Neural crest cell (in vitro differentiated cells): ENCODE data around the gene PNMT. TPM values are rescaled to one million over a fixed set of nuclear protein-coding genes. Genes with fewer than 3 reads are reported as not detected.
A peak's percentile ranks its signal among the peaks of the same experiment; 100 is the strongest.

Source experiments
- DNase-seq: peaks from one replicate; pipeline ENCODE4 v3.0.0; 2021; ENCODE audit warnings: low read depth, mixed read lengths, low spot score
- H3K27ac Mint-ChIP-seq: one replicate; pipeline ENCODE4 v1.8.0; 2021; ENCODE audit warnings: mild to moderate bottlenecking, mixed read lengths; ENCODE audit not compliant: unreplicated experiment
- H3K27me3 Mint-ChIP-seq: 2 replicates; pipeline ENCODE4 v1.8.0; 2021; ENCODE audit warnings: low read depth, mild to moderate bottlenecking, mixed read lengths
- H3K36me3 Mint-ChIP-seq: 2 replicates; pipeline ENCODE4 v1.8.0; 2021; ENCODE audit warnings: low read depth, mild to moderate bottlenecking, mixed read lengths
- H3K4me1 Mint-ChIP-seq: 2 replicates; pipeline ENCODE4 v1.8.0; 2021; ENCODE audit warnings: mixed read lengths
- H3K4me3 Mint-ChIP-seq: one replicate; pipeline ENCODE4 v1.8.0; 2021; ENCODE audit warnings: mild to moderate bottlenecking, mixed read lengths
- H3K9me3 Mint-ChIP-seq: 2 replicates; pipeline ENCODE4 v1.8.0; 2021; ENCODE audit warnings: mixed read lengths
- CTCF ChIP-seq: fragments of 200-600 bp; sonication (generic); conservative IDR thresholded peaks from 2 replicates; pipeline ENCODE4 v1.5.0; 2021; ENCODE audit warnings: antibody characterized with exemption, mild to moderate bottlenecking
- total RNA-seq: library from RNA; stranded (reverse); gene quantifications from 2 replicates; pipeline ENCODE4 v1.2.1, GENCODE V29; 2021

The PNMT gene
- total RNA-seq, 1 donor from 2014 or later = 0.84 TPM

- DNase-seq = no peak
- Mint-ChIP-seq H3K4me3 (no peak overlapping the region), H3K9me3 (no peaks in the 10 kb centered on the region), H3K27ac (no peak overlapping the region), H3K27me3 (peaks cover 57% of the 10 kb centered on the region), H3K36me3 (no peaks in the 10 kb centered on the region), H3K4me1 (peaks cover 14% of the 10 kb centered on the region)
- no peak for TF ChIP-seq CTCF
Observed at GRCh38 chr17:39665642-39666224, 2.5 kb upstream of the PNMT start.

GRCh38 chr17:39666231-39666600, 2.0 kb upstream of the PNMT start:
- Mint-ChIP-seq H3K27ac (no peak overlapping the region), H3K4me3 (peak overlapping the region; percentile 41), H3K9me3 (no peaks in the 10 kb centered on the region), H3K27me3 (peaks cover 62% of the 10 kb centered on the region), H3K4me1 (peaks cover 14% of the 10 kb centered on the region), H3K36me3 (no peaks in the 10 kb centered on the region)
- no peak for DNase-seq
- no peak for TF ChIP-seq CTCF

GRCh38 chr17:39666601-39667261, 1.5 kb upstream of the PNMT start:
- H3K4me3 Mint-ChIP-seq = peak overlapping the region; percentile 41
- no peak for TF ChIP-seq CTCF
- H3K27me3 Mint-ChIP-seq = peaks cover 62% of the 10 kb centered on the region
- peaks cover 14% of the 10 kb centered on the region for H3K4me1 Mint-ChIP-seq
- H3K9me3 Mint-ChIP-seq = no peaks in the 10 kb centered on the region
- no peaks in the 10 kb centered on the region for H3K36me3 Mint-ChIP-seq
- H3K27ac Mint-ChIP-seq = no peak overlapping the region
- no peak for DNase-seq

- TF ChIP-seq CTCF = no peak
- Mint-ChIP-seq H3K4me1 (peaks cover 14% of the 10 kb centered on the region), H3K27ac (no peak overlapping the region), H3K36me3 (no peaks in the 10 kb centered on the region), H3K27me3 (peaks cover 67% of the 10 kb centered on the region), H3K4me3 (peak overlapping the region; percentile 41), H3K9me3 (no peaks in the 10 kb centered on the region)
- DNase-seq = no peak
Observed at GRCh38 chr17:39667262-39667944, 850 bp upstream of the PNMT start.

- DNase-seq = no peak
- Mint-ChIP-seq H3K4me3 (no peak overlapping the region), H3K27ac (no peak overlapping the region), H3K4me1 (peaks cover 10% of the 10 kb centered on the region), H3K27me3 (peaks cover 60% of the 10 kb centered on the region), H3K36me3 (no peaks in the 10 kb centered on the region), H3K9me3 (no peaks in the 10 kb centered on the region)
- TF ChIP-seq CTCF = no peak
Observed at GRCh38 chr17:39669897-39670735, 1.9 kb downstream of the PNMT start.
